Measurements from ENCODE around the gene CST4.

The CST4 gene

GRCh38 chr20:23652926-23653325, 35.9 kb downstream of the CST4 start:
- TF ChIP-seq CTCF (conservative IDR thresholded peaks at IDR 0.05; ENCODE audit: low read depth, low read length) = no peak
- DNase-seq (ENCODE audit: low read depth) = no peak
- no peak overlapping the region for H3K4me3 ChIP-seq (ENCODE audit: low read depth, low read length)

GRCh38 chr20:23652371-23652770, 36.5 kb downstream of the CST4 start:
- no peak overlapping the region for H3K4me3 ChIP-seq (ENCODE audit: low read depth, low read length)
- no peak for DNase-seq (ENCODE audit: low read depth)
- TF ChIP-seq CTCF (conservative IDR thresholded peaks at IDR 0.05; ENCODE audit: low read depth, low read length) = no peak

GRCh38 chr20:23651117-23651516, 37.7 kb downstream of the CST4 start:
- no peak overlapping the region for H3K4me3 ChIP-seq (ENCODE audit: low read depth, low read length)
- no peak for DNase-seq (ENCODE audit: low read depth)
- no peak for TF ChIP-seq CTCF (conservative IDR thresholded peaks at IDR 0.05; ENCODE audit: low read depth, low read length)

- TF ChIP-seq CTCF (conservative IDR thresholded peaks at IDR 0.05; ENCODE audit: low read depth, low read length) = no peak
- no peak overlapping the region for H3K4me3 ChIP-seq (ENCODE audit: low read depth, low read length)
- no peak for DNase-seq (ENCODE audit: low read depth)
Measured at GRCh38 chr20:23649830-23650417, 38.9 kb downstream of the CST4 start.

- TF ChIP-seq CTCF (conservative IDR thresholded peaks at IDR 0.05; ENCODE audit: low read depth, low read length) = no peak
- DNase-seq (ENCODE audit: low read depth) = no peak
- H3K4me3 ChIP-seq (ENCODE audit: low read depth, low read length) = no peak overlapping the region
Measured at GRCh38 chr20:23649242-23649641, 39.6 kb downstream of the CST4 start.

GRCh38 chr20:23647346-23647745, 41.5 kb downstream of the CST4 start:
- DNase-seq (ENCODE audit: low read depth) = peak; percentile 77
- H3K4me3 ChIP-seq (ENCODE audit: low read depth, low read length) = no peak overlapping the region
- no peak for TF ChIP-seq CTCF (conservative IDR thresholded peaks at IDR 0.05; ENCODE audit: low read depth, low read length)

GRCh38 chr20:23646106-23646873, 42.5 kb downstream of the CST4 start:
- no peak for TF ChIP-seq CTCF (conservative IDR thresholded peaks at IDR 0.05; ENCODE audit: low read depth, low read length)
- H3K4me3 ChIP-seq (ENCODE audit: low read depth, low read length) = no peak overlapping the region
- no peak for DNase-seq (ENCODE audit: low read depth)

Data from choroid plexus epithelial cell (primary cell).